Measurements from ENCODE around the gene ATP1B1.

Gene ATP1B1

GRCh38 chr1:169106095-169106920 is at the start of gene ATP1B1:
Gene ATP1B1 (plus strand): TSS chr1:169106690. CDS start chr1:169106830, 140 bp downstream.
- DNase-seq, result peak; percentile 84

GRCh38 chr1:169059421-169059820 is 47.1 kb upstream of the ATP1B1 start:
- DNase-seq, result no peak

GRCh38 chr1:169060043-169060722 is 46.3 kb upstream of the ATP1B1 start:
- no peak for DNase-seq

GRCh38 chr1:169060919-169061639 is 45.4 kb upstream of the ATP1B1 start:
- no peak for DNase-seq

- DNase-seq, result no peak
These were observed 44.3 kb upstream of the ATP1B1 start for GRCh38 chr1:169062152-169062551.

GRCh38 chr1:169064103-169064502 is 42.4 kb upstream of the ATP1B1 start:
- DNase-seq, result no peak

GRCh38 chr1:169070547-169070946 is 35.9 kb upstream of the ATP1B1 start:
- DNase-seq, result no peak

- no peak for DNase-seq
These were observed 35.5 kb upstream of the ATP1B1 start for GRCh38 chr1:169070958-169071357.

- DNase-seq, result no peak
These were observed 33.4 kb upstream of the ATP1B1 start for GRCh38 chr1:169072945-169073725.

GRCh38 chr1:169078163-169078883 is 28.2 kb upstream of the ATP1B1 start:
- no peak for DNase-seq

GRCh38 chr1:169081503-169082123 is 24.9 kb upstream of the ATP1B1 start:
- DNase-seq, result no peak

- no peak for DNase-seq
These were observed 20.6 kb upstream of the ATP1B1 start for GRCh38 chr1:169085911-169086310.

- no peak for DNase-seq
These were observed 19.7 kb upstream of the ATP1B1 start for GRCh38 chr1:169086603-169087455.

- DNase-seq, result no peak
These were observed 18.6 kb upstream of the ATP1B1 start for GRCh38 chr1:169087876-169088275.

GRCh38 chr1:169089776-169090175 is 16.7 kb upstream of the ATP1B1 start:
- no peak for DNase-seq

GRCh38 chr1:169090308-169090899 is 16.1 kb upstream of the ATP1B1 start:
- no peak for DNase-seq

GRCh38 chr1:169090900-169091311 is 15.6 kb upstream of the ATP1B1 start:
- DNase-seq, result no peak

- no peak for DNase-seq
These were observed 15.0 kb upstream of the ATP1B1 start for GRCh38 chr1:169091480-169091941.

- no peak for DNase-seq
These were observed 14.1 kb upstream of the ATP1B1 start for GRCh38 chr1:169092399-169092798.
